Stomach (tissue), 9 donors: ENCODE data around the gene ETNPPL. TPM values are rescaled to one million over a fixed set of nuclear protein-coding genes. Genes with fewer than 3 reads are reported as not detected.

ENCODE experiments used
- DNase-seq, 2 donors: peaks; one replicate each; pipeline versions ENCODE4 v3.0.0 to v3.0.0-alpha.2; 2013 to 2019
- H3K27ac ChIP-seq, 5 donors: fragments of 200-600 bp in 4 of 5; sonication (generic) in 4 of 5; one replicate each; pipeline ENCODE4 v1.5.1; 2013 to 2019; ENCODE audit warnings: mild to moderate bottlenecking in 1 of 5, moderate library complexity in 1 of 5
- H3K27me3 ChIP-seq, 3 donors: fragments of 200-600 bp; sonication (generic); one replicate each; pipeline ENCODE4 v1.5.1; 2017 to 2019; ENCODE audit warnings: mixed run types in 1 of 3
- H3K36me3 ChIP-seq, 4 donors: fragments of 200-600 bp; sonication (generic); 1 replicate in 3 of 4; 2 replicates in 1 of 4; pipeline ENCODE4 v1.5.1; 2016 to 2019
- H3K4me1 ChIP-seq, 4 donors: fragments of 200-600 bp; sonication (generic); one replicate each; pipeline ENCODE4 v1.5.1; 2016 to 2019
- H3K4me3 ChIP-seq, 4 donors: fragments of 200-600 bp; sonication (generic) in 3 of 4; one replicate each; pipeline ENCODE4 v1.5.1; 2016 to 2019; ENCODE audit warnings: mild to moderate bottlenecking in 1 of 4
- H3K9me3 ChIP-seq, 4 donors: fragments of 200-600 bp; sonication (generic); one replicate each; pipeline ENCODE4 v1.5.1; 2016 to 2019
- EP300 ChIP-seq: sonication (generic); formaldehyde crosslinking; IDR thresholded peaks from one replicate; pipeline ENCODE4 v1.6.1; 2017; ENCODE audit warnings: antibody characterized with exemption
- POLR2A ChIP-seq, 4 donors: fragments of 450-650 bp; IDR thresholded peaks; one replicate each; pipeline ENCODE4 v1.6.1; 2016; ENCODE audit warnings: antibody characterized with exemption in 4 of 4, control low read depth in 2 of 4, mild to moderate bottlenecking in 1 of 4, moderate library complexity in 1 of 4
- POLR2AphosphoS5 ChIP-seq, 3 donors: sonication (generic); formaldehyde crosslinking; IDR thresholded peaks; one replicate each; pipeline ENCODE4 v1.6.1; 2016; ENCODE audit warnings: antibody characterized with exemption in 3 of 3
- WGBS, 5 donors: extraction: QIAGEN DNeasy Blood & Tissue Kit in 3 of 5; methylation state at CpG; one replicate each; pipeline versions ENCODE4 v1.1.5 to v1.1.7; 2013 to 2018; 5-methylcytosine and 5-hydroxymethylcytosine counted together
- intact Hi-C: fragments of 100-400 bp; cut with DNase I; formaldehyde crosslinking; loops from one replicate; pipeline ENCODE4 v1.15.1; 2023; ENCODE audit warnings: low total_unique reads
- polyA plus RNA-seq, 3 donors: library from polyadenylated mRNA; stranded (reverse); fragments of 200-250 nt; gene quantifications; one replicate each; pipeline ENCODE4 v1.2.3, GENCODE V29; 2013
- total RNA-seq, 5 donors: library from RNA; depleted of rRNA; stranded (reverse); fragments of >200 nt; gene quantifications; one replicate each; pipeline versions ENCODE4 v1.1.0 to v1.2.3, GENCODE V29; 2014 to 2016
- TF ChIP-seq, protein P1 (sequence below), 7 experiments: fragments of 450-650 bp in 4 of 7; fragments of 200-600 bp in 3 of 7; sonication (generic) in 3 of 7; IDR thresholded peaks; one replicate each; pipeline ENCODE4 v1.5.1; 2016 to 2019; ENCODE audit warnings: antibody characterized with exemption in 7 of 7, control low read depth in 2 of 7, mild to moderate bottlenecking in 1 of 7
- donor health status: healthy with polysubstance abuse.
- donor health status: Bipolar disorder and iron deficiency.
- donor health status: healthy.

Gene ETNPPL
- total and polyA plus RNA-seq, 8 donors, result 1.9 to 15.6 (median 5.0) TPM; not detected in 2

DNA sequence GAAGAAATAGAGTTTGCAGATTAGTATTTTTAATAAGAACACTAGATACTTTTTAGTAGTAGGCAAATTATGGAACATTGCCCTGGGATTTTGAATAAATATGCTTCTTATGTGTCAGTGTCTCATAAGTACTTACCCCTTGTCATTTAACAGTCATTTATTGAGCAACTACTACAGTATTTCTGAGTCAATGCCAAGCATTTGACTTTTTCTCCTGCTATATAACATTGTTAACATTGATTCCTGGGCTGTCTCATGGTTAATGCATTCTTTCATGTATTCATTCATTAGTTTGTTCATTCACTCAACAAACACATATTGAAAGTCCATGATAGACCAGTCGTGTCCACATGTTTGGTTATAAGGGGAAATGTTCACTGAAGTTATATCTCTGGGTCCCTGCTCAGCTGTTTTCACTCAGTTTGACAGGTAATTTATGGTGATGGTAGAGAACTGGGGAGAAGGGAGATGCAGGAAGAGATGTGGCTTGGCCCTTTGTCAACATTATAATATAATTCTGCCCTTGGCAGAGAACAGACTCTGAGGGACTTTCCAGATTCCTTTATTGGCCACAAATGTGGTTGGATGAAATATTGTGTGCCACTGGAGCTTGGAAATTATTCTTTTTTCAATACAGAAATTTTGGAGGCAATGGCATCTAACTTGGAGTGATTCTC lies 62.6 kb downstream of the ETNPPL start:
- H3K4me3 ChIP-seq, result no peak overlapping the region
- peak in 1 of 2 donors; percentile 12 for DNase-seq
- no peaks in the 10 kb centered on the region for H3K36me3 ChIP-seq
- TF ChIP-seq POLR2AphosphoS5 (IDR thresholded peaks at IDR 0.05) (no peak), POLR2A (IDR thresholded peaks at IDR 0.05) (no peak), EP300 (no peak)
- TF ChIP-seq, protein P1, sequence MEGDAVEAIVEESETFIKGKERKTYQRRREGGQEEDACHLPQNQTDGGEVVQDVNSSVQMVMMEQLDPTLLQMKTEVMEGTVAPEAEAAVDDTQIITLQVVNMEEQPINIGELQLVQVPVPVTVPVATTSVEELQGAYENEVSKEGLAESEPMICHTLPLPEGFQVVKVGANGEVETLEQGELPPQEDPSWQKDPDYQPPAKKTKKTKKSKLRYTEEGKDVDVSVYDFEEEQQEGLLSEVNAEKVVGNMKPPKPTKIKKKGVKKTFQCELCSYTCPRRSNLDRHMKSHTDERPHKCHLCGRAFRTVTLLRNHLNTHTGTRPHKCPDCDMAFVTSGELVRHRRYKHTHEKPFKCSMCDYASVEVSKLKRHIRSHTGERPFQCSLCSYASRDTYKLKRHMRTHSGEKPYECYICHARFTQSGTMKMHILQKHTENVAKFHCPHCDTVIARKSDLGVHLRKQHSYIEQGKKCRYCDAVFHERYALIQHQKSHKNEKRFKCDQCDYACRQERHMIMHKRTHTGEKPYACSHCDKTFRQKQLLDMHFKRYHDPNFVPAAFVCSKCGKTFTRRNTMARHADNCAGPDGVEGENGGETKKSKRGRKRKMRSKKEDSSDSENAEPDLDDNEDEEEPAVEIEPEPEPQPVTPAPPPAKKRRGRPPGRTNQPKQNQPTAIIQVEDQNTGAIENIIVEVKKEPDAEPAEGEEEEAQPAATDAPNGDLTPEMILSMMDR (IDR thresholded peaks at IDR 0.05), result no peak
- intact Hi-C loops, result no loop called here
- H3K27ac ChIP-seq, result no peak overlapping the region
- H3K27me3 ChIP-seq, result no peaks in the 10 kb centered on the region
- H3K4me1 ChIP-seq, result peaks cover 0 to 7% (median 0%) of the 10 kb centered on the region in 4 donors
- H3K9me3 ChIP-seq, result no peaks in the 10 kb centered on the region
- 41 to 60% (median 53%) methylated on average over 1 of the region's 1 CpG for WGBS, 5 donors

DNA sequence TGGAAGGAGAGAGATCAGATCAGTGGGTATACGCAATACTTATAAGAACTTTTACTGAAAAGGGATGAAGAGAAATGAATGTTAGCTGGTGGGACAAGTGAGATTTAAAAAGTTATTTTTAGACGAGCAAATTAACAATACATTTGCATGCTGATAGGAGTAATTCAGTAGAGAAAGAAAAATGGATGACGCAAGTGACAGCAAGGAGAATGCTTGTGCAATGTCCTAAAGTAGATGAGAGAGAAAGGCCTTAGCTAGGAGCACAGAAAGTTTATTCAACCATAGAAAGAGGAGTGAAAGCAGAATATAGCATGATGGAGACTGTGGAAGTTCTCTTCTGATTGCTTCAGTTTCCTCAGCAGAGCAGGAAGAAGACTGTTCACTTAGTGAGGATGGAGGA lies 66.7 kb downstream of the ETNPPL start:
- peaks cover 0 to 7% (median 0%) of the 10 kb centered on the region in 4 donors for H3K4me1 ChIP-seq
- WGBS, 5 donors, result 81 to 88% (median 85%) methylated on average over 3 of the region's 3 CpGs
- no peak for DNase-seq
- no peaks in the 10 kb centered on the region for H3K27me3 ChIP-seq
- no peak overlapping the region for H3K4me3 ChIP-seq
- H3K27ac ChIP-seq, result no peak overlapping the region
- intact Hi-C loops, result no loop called here
- TF ChIP-seq EP300 (no peak), POLR2A (IDR thresholded peaks at IDR 0.05) (no peak), POLR2AphosphoS5 (IDR thresholded peaks at IDR 0.05) (no peak)
- TF ChIP-seq, protein P1 (IDR thresholded peaks at IDR 0.05), result no peak
- no peaks in the 10 kb centered on the region for H3K9me3 ChIP-seq
- H3K36me3 ChIP-seq, result no peaks in the 10 kb centered on the region

DNA sequence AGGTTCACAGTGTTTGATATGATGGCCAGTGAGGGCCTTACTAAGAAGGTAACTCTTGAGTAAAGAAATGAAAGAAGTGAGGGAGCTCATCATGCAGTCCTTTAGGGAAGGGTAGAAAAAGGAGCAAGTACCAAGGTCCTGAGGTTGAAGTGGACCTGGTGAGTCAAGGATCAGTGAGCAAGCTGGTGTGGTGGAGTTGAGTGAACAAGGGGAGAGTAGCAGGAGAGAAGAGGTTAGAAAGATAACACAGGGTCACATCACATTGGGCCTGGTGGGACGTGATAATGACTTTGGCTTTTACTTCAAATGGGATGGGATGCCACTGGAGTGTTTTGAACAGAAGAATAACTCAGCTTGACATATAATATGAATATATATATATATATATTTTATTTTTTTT lies 67.8 kb downstream of the ETNPPL start:
- Histone ChIP-seq H3K4me1 (no peaks in the 10 kb centered on the region), H3K4me3 (no peak overlapping the region), H3K36me3 (no peaks in the 10 kb centered on the region), H3K27me3 (no peaks in the 10 kb centered on the region), H3K9me3 (no peaks in the 10 kb centered on the region), H3K27ac (no peak overlapping the region)
- no peak for DNase-seq
- intact Hi-C loops, result no loop called here
- TF ChIP-seq, protein P1 (IDR thresholded peaks at IDR 0.05), result no peak
- TF ChIP-seq POLR2AphosphoS5 (IDR thresholded peaks at IDR 0.05) (no peak), EP300 (no peak), POLR2A (IDR thresholded peaks at IDR 0.05) (no peak)
- WGBS, 5 donors, result 77 to 94% (median 93%) methylated on average over 1 of the region's 1 CpG

DNA sequence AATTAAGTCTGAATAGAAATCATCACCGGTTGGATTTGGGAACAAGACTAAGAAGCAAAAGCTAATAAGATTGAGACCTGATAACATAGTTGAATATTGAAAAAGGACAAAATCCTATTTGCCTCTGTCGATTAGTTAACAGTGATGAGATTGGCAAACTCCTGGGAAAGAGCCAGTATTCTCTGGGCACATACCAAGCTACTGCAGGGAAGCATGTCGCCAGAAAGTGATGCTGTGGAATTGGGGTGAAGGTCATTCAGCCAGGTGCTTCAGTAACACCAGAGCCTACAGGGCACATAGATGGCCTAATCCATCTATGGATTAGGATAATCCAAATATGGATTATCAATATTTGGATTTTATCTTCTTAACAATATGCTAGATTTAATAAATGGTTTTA lies 68.4 kb downstream of the ETNPPL start:
- intact Hi-C loops, result no loop called here
- Histone ChIP-seq H3K4me3 (no peak overlapping the region), H3K9me3 (no peaks in the 10 kb centered on the region), H3K36me3 (no peaks in the 10 kb centered on the region), H3K27ac (no peak overlapping the region), H3K27me3 (no peaks in the 10 kb centered on the region), H3K4me1 (no peaks in the 10 kb centered on the region)
- WGBS, 5 donors, result 35 to 73% (median 44%) methylated on average over 3 of the region's 3 CpGs
- DNase-seq, result no peak
- TF ChIP-seq POLR2AphosphoS5 (IDR thresholded peaks at IDR 0.05), result no peak
- no peak for TF ChIP-seq EP300
- TF ChIP-seq POLR2A (IDR thresholded peaks at IDR 0.05), result no peak
- TF ChIP-seq, protein P1 (IDR thresholded peaks at IDR 0.05), result no peak
